GM21717 (cell line): ENCODE results near the gene ORC1.

Experiments used
- ATAC-seq: cut with Tn5 transposase; IDR thresholded peaks from one replicate; pipeline ENCODE4 v1.9.1; 2021; ENCODE audit warnings: mild to moderate bottlenecking, moderate library complexity; ENCODE audit not compliant: unreplicated experiment

The ORC1 gene

GRCh38 chr1:52346653-52347052, 57.6 kb downstream of the ORC1 start:
- no peak for ATAC-seq

GRCh38 chr1:52345252-52345651, 59.0 kb downstream of the ORC1 start:
- ATAC-seq, result no peak

GRCh38 chr1:52343979-52344378, 60.2 kb downstream of the ORC1 start:
- ATAC-seq, result no peak

- ATAC-seq, result no peak
Observed at GRCh38 chr1:52341655-52342260, 62.5 kb downstream of the ORC1 start.

- no peak for ATAC-seq
Observed at GRCh38 chr1:52337439-52337838, 66.8 kb downstream of the ORC1 start.

- no peak for ATAC-seq
Observed at GRCh38 chr1:52334906-52335528, 69.2 kb downstream of the ORC1 start.

- no peak for ATAC-seq
Observed at GRCh38 chr1:52332411-52332810, 71.8 kb downstream of the ORC1 start.

GRCh38 chr1:52328615-52329014, 75.6 kb downstream of the ORC1 start:
- ATAC-seq, result no peak

GRCh38 chr1:52325786-52326185, 78.4 kb downstream of the ORC1 start:
- no peak for ATAC-seq

- no peak for ATAC-seq
Observed at GRCh38 chr1:52323731-52324130, 80.5 kb downstream of the ORC1 start.
